NCI-H1930 (cell line): ENCODE data around the gene PRKG1.

Experiments
- DNase-seq, 2 experiments: peaks; one replicate each; lab custom pipeline; 2025; lab: John Stamatoyannopoulos, UW

PRKG1 gene

DNA sequence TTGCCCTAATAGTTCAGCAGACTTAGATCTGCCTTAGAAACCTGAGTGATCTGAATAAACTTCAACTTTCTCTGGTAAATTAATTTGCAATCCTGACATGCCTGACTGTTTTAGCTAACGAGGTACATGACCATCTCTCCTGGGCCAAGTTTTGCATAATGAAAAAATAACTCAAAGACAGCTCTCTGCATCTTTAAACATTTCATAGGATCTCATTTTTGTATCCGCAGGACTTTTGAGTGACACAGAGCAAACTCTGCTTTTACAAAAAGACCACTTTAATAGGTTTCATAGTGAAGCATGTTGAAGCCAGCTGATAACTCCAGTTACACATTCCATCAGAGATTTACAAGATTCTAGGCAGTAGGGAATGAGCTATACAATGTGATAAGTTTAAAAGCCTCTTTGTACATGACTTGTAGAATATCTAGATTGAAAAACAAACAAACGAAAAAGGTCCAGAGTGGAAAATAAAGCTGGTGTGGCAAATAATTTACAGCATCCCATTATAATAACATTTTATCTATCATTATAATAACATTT, 2.1 kb downstream of the PRKG1 start:
- DNase-seq, result no peak

DNA sequence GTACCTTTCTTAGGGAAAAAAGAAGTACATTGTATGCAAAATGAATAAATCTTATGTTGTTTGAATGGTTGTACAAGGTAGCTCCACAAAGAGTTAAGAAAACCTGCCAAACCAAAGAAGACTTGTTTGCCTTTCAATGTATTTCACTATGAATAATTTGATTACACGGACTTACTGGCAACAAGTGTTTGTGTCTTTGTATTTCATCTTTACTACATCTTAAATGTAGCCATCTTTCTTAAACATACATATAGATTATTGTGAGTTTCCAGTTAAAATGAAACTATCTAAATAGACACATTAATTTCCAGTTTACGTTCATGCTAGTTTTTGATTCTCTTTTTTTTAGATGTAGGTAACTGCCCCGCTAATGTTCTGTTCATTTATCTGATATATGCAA, 2.8 kb downstream of the PRKG1 start:
- no peak for DNase-seq

DNA sequence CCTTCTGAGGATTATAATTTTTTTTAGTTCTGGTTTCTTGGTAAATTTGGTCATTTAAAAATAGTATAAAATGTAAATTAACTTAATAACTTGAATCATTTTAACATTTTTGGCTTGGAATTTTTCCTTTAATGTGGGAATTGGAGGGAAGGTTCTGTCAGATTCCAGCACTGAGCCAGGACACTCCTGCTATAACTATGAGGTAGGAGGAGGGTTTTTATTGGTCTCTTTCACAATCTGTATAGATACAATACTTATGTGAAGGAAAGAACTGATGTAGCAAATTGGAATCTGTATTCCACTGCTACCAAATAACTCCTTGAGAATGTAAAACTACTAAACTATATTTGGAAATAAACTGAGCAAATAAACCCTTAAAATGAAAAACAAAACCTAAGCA, 3.2 kb downstream of the PRKG1 start:
- no peak for DNase-seq

DNA sequence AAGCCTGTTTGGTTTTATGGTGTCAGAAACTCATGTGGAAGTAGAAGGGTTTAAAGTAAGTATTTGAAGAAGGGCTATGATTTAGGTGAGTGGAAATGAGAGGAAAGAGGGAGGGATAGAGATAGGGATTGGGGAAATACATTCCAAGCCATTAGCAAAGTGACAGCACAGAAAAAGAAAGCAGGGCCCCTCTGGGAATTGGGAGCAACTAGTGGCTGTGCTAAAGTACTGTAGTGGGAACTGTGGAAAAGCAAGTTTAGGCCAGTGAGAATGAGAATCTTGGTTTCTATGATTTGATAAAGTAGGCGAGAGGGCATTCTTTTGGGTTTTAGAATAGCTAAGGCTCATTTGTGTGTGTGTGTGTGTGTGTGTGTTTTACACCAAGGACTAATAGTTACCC, 5.0 kb downstream of the PRKG1 start:
- no peak for DNase-seq

DNA sequence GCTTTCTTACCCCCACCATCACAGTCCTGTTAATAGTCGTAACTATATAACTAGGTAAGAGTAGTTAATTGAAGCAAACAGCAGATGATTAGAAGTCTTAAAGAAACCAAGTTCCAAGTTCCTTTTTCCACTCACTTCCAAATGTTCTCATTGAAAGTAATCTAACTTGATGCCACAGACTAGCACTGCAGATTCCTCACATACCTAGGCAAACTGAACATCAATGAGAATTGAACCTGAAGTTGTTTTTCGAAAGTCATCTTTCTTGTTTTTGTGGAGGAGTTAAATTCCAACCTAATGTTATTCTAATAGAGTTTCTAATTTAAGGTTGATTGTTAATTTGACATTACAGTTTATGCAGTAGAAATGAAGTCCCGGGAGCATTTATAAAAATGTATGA, 5.5 kb downstream of the PRKG1 start:
- DNase-seq, result no peak

DNA sequence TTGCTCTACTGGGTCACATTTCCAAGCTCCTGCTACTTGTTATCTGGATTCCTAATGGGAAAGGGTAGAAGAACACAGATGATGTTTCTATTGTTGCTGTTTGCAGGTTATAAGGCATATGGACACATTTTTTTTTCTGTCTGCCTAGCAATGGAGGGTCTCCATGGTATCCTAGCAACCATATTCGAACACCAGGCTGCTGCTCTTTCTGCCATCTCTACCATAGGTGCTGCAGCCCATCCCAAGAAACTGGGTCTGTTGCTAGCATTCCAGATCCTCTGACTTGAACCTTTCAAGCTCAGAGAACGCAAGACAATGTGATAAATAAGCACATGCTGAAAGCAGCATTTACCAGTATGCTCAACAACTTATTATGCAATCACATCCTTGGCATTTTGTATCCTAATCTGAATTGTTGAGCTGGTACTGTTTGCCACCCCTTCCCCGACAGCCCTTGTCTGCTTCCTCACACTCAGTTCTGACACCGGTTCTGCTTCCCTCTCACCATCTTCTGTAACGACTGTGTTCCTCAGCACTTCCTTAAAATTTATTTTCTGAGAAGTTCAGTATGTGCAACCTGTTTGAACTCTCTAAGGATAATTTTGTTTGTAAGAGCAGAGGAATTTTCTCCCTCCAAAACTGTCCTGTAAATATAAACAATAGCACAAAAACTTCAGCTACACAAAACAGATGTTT, 6.2 kb downstream of the PRKG1 start:
- DNase-seq, result no peak

DNA sequence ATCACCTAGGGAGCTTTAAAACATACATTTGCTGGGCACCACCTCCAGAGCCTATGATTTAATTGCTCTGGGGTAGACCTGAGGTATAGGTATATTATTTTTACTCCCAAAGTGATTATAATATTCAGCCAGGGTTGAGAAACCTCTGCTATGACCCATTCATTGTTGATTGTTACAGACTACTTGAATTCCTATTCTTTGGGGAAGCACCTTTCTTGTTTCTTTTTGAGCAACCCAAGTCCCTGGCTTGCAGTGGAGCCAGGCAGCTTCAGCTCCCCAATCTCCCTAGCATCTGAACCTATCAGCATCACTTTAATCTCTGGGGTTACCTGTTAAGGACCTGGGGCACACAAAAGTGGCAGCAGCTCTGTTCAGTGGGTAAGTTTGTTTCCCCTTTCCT, 8.6 kb downstream of the PRKG1 start:
- no peak for DNase-seq

DNA sequence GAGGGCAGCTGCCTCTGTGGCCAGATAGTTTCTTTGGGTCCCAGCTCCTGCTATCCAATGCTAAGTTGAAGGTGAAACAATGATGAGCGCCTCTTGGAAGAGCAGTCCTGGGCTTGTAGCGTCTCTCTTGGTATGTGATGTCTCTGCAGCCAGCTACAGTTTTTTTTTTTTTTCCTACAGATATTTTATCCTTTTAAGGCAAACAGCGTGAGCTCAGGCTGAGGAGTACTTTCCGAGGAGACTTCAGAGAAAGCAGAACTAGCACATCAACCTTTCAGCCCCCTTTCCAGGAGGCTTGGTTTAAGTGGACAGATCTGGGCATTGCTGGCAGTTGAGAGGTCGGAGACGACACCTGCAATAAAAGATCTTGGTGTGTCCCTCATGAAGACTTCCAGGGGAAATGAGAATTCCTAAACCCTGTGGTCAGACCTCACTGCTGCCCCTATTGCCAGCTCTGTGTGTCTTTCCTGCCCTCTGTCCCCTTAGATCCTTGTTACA, 9.1 kb downstream of the PRKG1 start:
- DNase-seq, result no peak

DNA sequence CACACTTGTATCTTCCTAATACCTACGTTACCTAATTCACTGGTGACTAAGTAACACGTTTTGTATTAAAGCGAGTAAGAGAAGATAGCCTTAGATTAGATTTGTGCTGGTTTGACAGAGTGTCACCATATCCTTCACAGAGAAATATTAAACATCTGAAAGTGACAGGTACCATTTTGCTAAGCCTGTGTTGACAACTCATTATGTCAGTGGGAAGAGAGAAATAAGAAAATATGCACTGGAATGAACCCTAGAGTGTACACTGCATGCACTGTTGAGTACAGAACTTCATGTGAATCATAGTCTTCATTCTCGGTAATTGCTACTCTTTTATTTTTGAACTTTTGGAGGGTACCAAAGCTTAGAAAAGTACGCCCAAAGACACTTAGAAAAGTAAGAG, 10.9 kb downstream of the PRKG1 start:
- DNase-seq, result no peak

DNA sequence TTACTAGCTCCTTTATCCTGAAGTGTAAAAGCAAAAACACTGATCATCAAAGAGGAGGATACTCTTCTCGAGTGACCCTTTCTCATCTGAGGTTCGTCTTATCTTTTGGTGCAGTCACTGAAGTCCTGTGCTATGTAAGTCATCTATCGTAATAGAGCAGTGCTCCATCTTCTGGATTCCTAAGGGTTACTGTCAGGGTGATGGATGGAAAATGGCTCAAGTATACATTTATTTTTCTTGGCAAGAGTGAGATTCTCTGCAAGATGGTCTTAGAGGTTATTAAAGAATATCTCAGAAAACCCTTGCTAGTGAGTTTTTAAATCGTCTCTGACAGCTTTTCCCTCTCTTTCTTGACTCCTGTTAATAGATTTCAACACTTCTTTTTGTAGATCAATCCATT, 12.4 kb downstream of the PRKG1 start:
- no peak for DNase-seq

DNA sequence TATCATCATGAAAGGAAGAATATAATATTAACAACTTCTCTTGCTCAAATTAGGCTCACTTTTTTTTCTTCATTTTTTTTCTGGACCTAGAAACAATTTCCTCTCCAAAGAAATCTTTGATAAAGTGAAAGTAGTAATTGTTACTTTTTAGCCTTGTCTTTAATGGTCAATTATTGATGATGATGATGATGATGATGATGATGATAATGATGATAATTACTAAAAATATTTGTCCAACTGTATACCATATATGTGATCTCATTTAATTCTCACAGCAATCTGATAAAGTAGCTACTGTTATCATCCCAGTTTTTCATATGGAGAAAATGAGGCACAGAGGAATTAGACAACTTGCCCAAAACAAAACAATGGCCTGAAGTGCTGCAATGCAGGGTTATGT, 12.8 kb downstream of the PRKG1 start:
- no peak for DNase-seq

DNA sequence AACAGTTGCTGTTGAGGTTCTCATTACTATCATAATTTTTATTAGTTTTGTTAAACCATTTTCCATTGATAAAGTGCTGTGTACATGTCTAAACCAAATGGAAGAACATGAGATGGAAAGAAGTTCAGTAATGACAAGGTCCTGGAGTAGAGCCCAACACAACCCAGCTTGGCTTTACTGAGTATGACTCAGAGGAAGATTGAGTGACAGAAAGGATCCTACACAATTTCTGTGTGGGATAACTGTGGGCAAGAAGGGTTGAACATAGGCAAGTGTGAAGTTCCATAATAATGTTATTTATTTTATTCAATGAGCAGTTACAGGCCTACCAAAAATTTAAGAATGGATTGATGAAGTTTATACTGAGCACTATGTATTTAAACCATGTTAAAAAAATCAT, 15.9 kb downstream of the PRKG1 start:
- DNase-seq, result no peak

DNA sequence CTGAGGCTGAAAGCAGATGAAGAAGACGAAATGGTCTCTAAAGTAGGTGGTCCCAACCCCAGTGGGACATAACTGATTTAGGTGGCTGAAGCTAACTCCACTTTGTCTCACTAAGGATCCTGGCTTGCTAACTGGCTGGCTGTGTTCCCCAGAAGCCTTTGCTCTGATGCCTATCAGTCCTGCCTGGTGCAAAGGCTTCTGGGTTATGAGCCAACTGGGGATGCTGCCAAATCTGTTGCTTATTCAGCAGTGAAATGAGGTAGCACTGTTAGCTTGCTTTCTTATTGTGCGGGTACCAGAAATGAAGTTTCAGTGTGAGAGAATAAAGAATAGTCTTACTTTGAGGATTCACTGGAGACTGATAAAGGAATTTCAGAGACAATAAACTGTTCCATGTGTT, 18.1 kb downstream of the PRKG1 start:
- no peak for DNase-seq

DNA sequence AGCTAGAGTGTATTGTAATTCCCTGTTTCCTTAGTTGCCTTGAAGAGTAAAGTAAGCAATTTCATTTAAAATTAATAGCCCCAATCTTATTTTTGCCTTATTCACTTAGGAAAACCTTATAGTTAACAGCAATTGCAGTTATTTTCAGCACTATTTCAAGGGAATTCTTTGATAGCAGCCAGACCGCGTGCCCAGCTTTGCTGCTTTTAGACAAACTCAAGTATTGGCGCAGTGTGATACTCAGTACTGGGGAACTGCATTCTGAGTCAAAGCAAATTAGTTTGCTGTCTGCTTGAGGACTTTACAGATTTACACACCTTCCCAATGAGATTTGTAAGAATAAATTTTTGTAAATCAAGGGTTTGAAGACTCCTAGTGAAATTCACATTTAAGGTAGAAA, 21.2 kb downstream of the PRKG1 start:
- no peak for DNase-seq

DNA sequence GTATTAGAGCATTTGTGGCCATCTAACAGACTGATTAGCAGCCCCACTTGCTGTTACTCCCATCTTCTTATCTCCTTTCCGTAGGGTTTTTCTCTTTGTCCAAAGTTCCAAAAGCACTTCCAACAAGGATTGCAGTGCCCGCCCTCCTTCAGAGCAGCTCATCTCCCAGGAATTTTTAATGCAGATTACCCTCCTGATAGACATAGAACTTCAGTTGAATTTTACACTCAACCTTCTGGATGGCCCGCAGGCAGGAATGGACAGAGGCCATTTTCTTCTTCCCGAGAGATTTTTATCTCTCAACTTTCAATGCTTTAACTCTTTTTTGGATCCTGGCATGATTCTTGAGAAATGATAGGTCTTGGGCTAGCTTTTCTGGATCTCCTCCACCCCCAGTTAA, 23.3 kb downstream of the PRKG1 start:
- no peak for DNase-seq

DNA sequence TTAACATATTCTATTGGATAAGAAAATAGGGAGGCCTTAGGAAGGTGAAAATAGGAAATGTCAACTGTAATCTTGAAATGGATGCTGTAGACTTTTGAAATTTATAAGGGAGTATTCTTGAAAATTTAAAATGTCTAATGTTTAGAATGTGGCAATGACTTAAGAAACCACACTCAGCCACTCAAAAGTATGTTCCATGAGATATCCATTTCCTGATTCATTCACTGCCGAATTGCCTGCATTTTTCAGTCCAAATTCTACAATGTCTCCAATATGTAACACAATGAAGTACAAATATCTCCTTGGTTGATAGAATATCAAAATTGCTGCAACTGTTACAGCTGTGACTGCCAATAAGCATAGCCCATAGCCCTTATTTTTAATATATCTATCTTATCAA, 25.9 kb downstream of the PRKG1 start:
- no peak for DNase-seq

DNA sequence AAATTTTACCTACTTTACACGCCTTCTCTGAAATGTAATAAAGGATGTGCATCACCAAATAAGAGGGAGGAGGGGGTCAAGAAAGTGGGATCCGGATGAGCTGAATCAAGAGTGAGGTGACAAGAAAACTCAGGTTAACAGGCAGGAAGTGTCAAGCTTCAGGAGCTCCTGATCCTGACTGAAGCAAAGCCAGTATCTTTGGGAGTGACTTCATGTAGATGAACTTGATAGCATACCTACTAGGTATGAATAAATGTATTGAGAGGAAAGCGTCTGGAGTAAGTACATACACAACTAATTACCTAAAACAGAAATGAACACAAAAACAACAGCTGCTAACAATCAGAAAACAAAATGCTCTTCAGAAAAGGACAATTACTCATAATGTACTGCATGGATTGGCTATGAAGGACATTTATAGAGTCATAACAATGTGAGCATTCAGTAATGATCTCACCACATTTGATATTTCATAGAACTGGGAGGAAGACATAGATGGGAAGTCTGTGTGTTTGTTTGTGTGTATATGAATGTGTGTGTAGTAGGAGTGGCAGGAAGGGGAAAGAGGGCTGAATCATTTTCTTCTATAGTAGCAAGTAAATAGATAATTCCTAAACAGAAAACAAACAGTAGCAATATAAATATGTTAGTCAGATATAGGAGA, 29.4 kb downstream of the PRKG1 start:
- DNase-seq, result no peak

DNA sequence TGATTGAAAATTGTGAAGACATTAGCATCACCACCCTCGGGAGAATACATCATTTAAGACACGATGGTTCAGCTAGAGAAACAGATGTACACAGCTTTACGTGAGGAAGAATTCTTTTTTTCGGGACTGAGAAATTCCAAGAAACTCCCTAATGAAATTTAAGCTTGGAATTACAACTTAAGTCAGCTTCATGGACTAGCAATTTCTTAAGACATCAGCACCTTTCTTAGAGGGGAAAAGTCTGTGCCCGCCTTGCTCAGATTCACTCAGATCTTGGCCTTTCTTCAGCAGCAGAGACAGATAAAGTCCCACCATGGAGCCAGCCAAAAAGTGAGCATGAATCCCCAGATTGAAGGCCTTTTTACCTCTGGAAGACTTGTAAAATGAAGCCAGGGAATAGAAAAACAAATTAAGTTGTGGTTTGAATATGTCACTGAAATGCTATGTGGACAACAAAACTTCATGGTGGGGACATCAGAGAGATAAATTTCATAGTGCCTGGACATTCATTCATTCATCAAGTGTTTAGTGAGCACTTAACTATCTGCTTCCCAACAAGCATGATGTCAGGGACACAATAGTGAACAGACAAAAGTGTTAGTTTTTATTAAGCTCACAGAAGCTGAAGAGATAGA, 32.1 kb downstream of the PRKG1 start:
- DNase-seq, result no peak

DNA sequence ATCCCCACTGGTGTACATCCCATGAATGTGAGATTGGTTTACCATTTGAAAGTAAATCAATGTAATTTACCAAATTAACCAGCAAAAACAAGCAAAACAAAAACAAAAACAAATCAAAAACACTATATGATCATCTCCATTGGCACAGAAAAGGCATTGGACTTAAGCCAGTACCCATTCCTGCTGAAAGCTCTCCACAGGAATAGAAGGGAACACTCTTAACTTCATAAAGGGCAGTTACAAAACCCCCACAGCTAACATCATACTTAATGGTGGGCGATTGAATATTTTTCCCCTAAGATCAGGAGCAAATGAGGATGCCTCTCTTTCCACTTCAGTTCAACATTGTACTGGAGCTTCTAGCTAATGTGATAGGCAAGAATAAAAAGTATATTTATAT, 34.1 kb downstream of the PRKG1 start:
- no peak for DNase-seq

DNA sequence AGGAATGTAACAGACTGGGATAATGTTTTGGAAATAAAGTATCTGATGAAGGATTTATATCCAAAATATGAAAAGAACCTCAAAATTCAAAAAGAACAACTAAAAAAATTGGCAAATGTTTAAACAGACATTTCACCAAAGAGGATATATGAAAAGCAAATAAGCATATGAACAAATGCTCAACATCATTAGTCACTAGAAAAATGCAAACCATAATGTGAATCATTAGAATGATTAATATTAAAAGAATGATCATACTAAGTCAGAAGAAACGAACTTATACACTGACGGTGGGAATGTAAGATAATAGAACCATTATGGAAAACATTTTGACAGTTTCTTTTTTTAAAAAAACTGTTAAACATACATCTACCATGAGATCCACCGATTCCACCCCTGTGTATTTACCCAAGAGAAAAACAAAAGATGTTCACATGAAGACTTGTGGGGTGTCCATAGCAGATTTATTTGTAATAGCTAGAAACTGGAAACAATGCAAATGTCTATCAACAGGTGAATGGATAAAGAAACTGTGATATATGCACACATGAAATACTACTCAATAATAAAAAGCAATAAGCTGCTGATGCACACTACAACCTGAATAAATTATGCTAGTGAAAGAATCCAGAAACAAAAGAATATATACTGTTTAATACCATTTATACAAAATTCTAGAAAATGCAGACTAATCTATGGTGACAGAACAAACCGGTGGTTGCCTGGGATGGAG, 35.7 kb downstream of the PRKG1 start:
- DNase-seq, result no peak

DNA sequence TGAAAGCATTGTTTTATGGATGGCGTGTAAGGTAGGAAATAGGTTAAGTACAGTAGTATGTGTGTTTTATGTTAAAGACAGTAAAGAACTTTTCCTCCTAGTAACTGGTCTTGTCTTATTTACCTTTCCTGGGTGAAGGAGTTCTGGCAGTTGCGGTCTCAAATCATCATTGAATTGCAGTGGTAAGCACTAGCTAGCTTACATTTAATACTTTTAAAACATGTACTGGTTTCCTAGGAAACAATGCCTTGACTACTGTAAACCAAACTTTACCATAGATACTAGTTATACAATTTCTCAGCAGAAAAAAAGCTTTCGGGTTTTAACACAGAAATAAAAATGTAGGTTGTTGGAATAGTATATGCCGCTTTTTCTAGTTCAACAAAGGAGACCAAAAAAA, 37.7 kb downstream of the PRKG1 start:
- no peak for DNase-seq

DNA sequence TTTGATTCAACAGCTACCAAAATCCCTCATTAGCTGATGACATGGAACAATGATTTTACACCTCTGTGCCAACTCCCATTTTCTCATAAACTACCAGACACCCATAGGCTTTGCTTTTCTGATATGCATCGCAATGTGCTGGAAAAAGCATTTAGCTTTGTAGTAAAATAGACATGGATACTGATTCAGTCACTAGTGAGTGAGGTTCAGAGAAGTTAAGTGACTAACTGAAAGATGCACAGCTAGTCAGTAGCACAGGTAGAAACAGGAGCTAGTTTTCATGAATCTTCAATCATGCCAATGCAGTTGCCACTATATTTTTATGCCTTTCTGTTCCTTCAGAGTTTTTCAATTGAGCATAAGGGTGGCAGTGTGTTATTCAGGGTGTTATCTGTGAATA, 38.7 kb downstream of the PRKG1 start:
- no peak for DNase-seq
